GM12878 (cell line): ENCODE data around the gene CBX7. TPM values are rescaled to one million over a fixed set of nuclear protein-coding genes. Genes with fewer than 3 reads are reported as not detected.

Experiments used
- ATAC-seq: fragments of 200-7000 bp; cut with Tn5 transposase; 3 replicates; pipeline ENCODE4 v1.9.1; 2020; ENCODE audit warnings: mild to moderate bottlenecking, moderate library complexity
- BruUV-seq: library from RNA; stranded (reverse); fragments of 400-500 nt; replicated peaks from 2 replicates; lab custom pipeline; 2021; lab: Mats Ljungman, UMichigan
- CTCF ChIA-PET: fragments of 300-600 bp; sonication (Branson Sonifier 250); formaldehyde crosslinking; extraction: SDS; loops from one replicate; lab custom pipeline; 2021; ENCODE audit warnings: inconsistent platforms; lab: Yijun Ruan, JAX
- POLR2A ChIA-PET: fragments of 350-600 bp; formaldehyde crosslinking; extraction: SDS; loops from one replicate; lab custom pipeline; 2021; ENCODE audit warnings: inconsistent platforms; lab: Charles Lee
- RAD21 ChIA-PET: fragments of 300-600 bp; sonication (Branson Sonifier 250); formaldehyde crosslinking; loops from one replicate; lab custom pipeline; 2023; ENCODE audit warnings: antibody characterized with exemption; ENCODE audit not compliant: unreplicated experiment; lab: Charles Lee
- SMC1A ChIA-PET: fragments of 300-600 bp; sonication (Branson Sonifier 250); formaldehyde crosslinking; loops from one replicate; lab custom pipeline; 2023; ENCODE audit not compliant: unreplicated experiment, uncharacterized antibody; lab: Charles Lee
- DNase-seq: peaks from one replicate; pipeline ENCODE4 v3.0.0-alpha.2; 2011; ENCODE audit warnings: low read depth, low spot score
- FAIRE-seq: peaks from 3 replicates; lab custom pipeline; 2011; peaks lifted over from hg19 to GRCh38; lab: Jason Lieb, UNC
- H2AFZ ChIP-seq: 2 replicates; pipeline ENCODE4 v1.6.0; 2011; ENCODE audit warnings: low read depth, low read length, control low read depth; ENCODE audit not compliant: control insufficient read depth
- H3K27ac ChIP-seq: 2 replicates; pipeline ENCODE4 v1.5.1; 2011; ENCODE audit warnings: control low read depth; ENCODE audit not compliant: control insufficient read depth, insufficient read depth
- H3K27me3 ChIP-seq, 2 experiments: replicated peaks in 1 of 2; 2 replicates each; pipeline versions ENCODE4 v1.6.0 to v1.6.1; 2011; ENCODE audit warnings: low read length in 1 of 2; ENCODE audit not compliant: control insufficient read depth in 2 of 2, insufficient read depth in 2 of 2
- H3K36me3 ChIP-seq, 2 experiments: 2 replicates each; pipeline ENCODE4 v1.5.1; 2011; ENCODE audit warnings: low read length in 1 of 2; ENCODE audit not compliant: control insufficient read depth in 2 of 2, insufficient read depth in 2 of 2
- H3K4me1 ChIP-seq: 2 replicates; pipeline ENCODE4 v1.6.1; 2011; ENCODE audit warnings: mild to moderate bottlenecking, low read length, moderate library complexity, mixed read lengths; ENCODE audit not compliant: control insufficient read depth, insufficient read depth
- H3K4me2 ChIP-seq: 2 replicates; pipeline ENCODE4 v1.6.0; 2011; ENCODE audit warnings: control low read depth; ENCODE audit not compliant: control insufficient read depth, insufficient read depth
- H3K4me3 ChIP-seq: fragments of 200-600 bp; sonication (generic); 2 replicates; pipeline ENCODE4 v1.5.1; 2016
- H3K79me2 ChIP-seq: 2 replicates; pipeline ENCODE4 v1.6.0; 2011; ENCODE audit warnings: low read length; ENCODE audit not compliant: control insufficient read depth, insufficient read depth
- H3K9ac ChIP-seq: 2 replicates; pipeline ENCODE4 v1.8.0; 2011; ENCODE audit warnings: low read length, control low read depth, mixed read lengths; ENCODE audit not compliant: control insufficient read depth, insufficient read depth
- H3K9me3 ChIP-seq: replicated peaks from 3 replicates; pipeline ENCODE4 v1.5.1; 2011; ENCODE audit warnings: mild to moderate bottlenecking, low read length; ENCODE audit not compliant: control insufficient read depth, insufficient read depth
- H4K20me1 ChIP-seq: 2 replicates; pipeline ENCODE4 v1.6.0; 2011; ENCODE audit not compliant: control insufficient read depth, insufficient read depth
- CBX5 ChIP-seq: sonication (generic); IDR thresholded peaks from 2 replicates; pipeline ENCODE4 v1.6.1; 2016; ENCODE audit warnings: low read depth, moderate library complexity, mild to moderate bottlenecking, inconsistent platforms
- CREM ChIP-seq: IDR thresholded peaks from 2 replicates; pipeline ENCODE4 v1.6.1; 2014; ENCODE audit warnings: antibody characterized with exemption, low read depth
- MTA3 ChIP-seq: IDR thresholded peaks from 2 replicates; pipeline ENCODE4 v1.6.1; 2012; ENCODE audit warnings: low read length, inconsistent platforms, borderline replicate concordance
- POLR2AphosphoS2 ChIP-seq: IDR thresholded peaks from 2 replicates; pipeline ENCODE4 v1.6.1; 2011; ENCODE audit warnings: low read depth, mild to moderate bottlenecking, low read length, improper control_type of control experiment, moderate library complexity
- SKIL ChIP-seq: fragments of 450-650 bp; IDR thresholded peaks from 2 replicates; pipeline ENCODE4 v1.6.1; 2017; ENCODE audit warnings: mild to moderate bottlenecking, low read depth, inconsistent platforms; ENCODE audit not compliant: poor library complexity, severe bottlenecking
- SMARCA5 ChIP-seq: fragments of 450-650 bp; IDR thresholded peaks from 2 replicates; pipeline ENCODE4 v1.6.1; 2017; ENCODE audit warnings: mild to moderate bottlenecking
- SREBF1 ChIP-seq: IDR thresholded peaks from 2 replicates; pipeline ENCODE4 v1.6.1; 2012; ENCODE audit warnings: mild to moderate bottlenecking, low read length
- TCF12 ChIP-seq: IDR thresholded peaks from 2 replicates; pipeline ENCODE4 v1.6.1; 2011; ENCODE audit warnings: low read depth, mild to moderate bottlenecking, low read length
- WGBS: methylation state at CpG from one replicate; pipeline ENCODE4 v1.1.6; 2016; ENCODE audit warnings: low lambda C conversion rate; ENCODE audit not compliant: insufficient replicate concordance, insufficient coverage; ENCODE audit errors: missing lambda C conversion rate; 5-methylcytosine and 5-hydroxymethylcytosine counted together
- in situ Hi-C: fragments of 300-500 bp; cut with MboI; formaldehyde crosslinking; loops from 9 replicates; pipeline ENCODE4 v1.14.3; 2018; ENCODE audit warnings: mixed read lengths
- intact Hi-C: fragments of 100-400 bp; cut with micrococcal nuclease; formaldehyde crosslinking; loops from one replicate; pipeline ENCODE4 v1.14.2; 2022; ENCODE audit not compliant: unreplicated experiment
- polyA plus RNA-seq, 11 experiments: library from polyadenylated mRNA; depleted of rRNA in 4 of 11; unstranded in 6 of 11; stranded (reverse) in 5 of 11; fragments of >200 nt; fragmentation: Nextera tagmentation in 4 of 11; fragmentation: Illumina TruSeq in 1 of 11; extraction: Ambion mirVana in 4 of 11; extraction: Trizol in 1 of 11; gene quantifications; 1 replicate in 1 of 11; 2 replicates in 10 of 11; pipeline versions ENCODE4 v1.2.1 to v1.2.3, GENCODE V29; 2011 to 2016; ENCODE audit warnings: inconsistent platforms in 2 of 11, missing spikeins in 2 of 11, low read depth in 1 of 11
- total RNA-seq, 4 experiments: library from RNA; depleted of rRNA in 3 of 4; stranded (reverse); fragments of >200 nt in 3 of 4; fragmentation: Illumina TruSeq in 1 of 4; extraction: Trizol in 1 of 4; gene quantifications; 2 replicates each; pipeline versions ENCODE4 v1.2.1 to v1.2.3, GENCODE V29; 2013 to 2021

Gene CBX7
- total and polyA plus RNA-seq, 10 of the 15 experiments (the other 5 are each of a cell fraction or from before 2014, with no cell fraction given): 0.18 to 17.2 (median 5.6) TPM

DNA sequence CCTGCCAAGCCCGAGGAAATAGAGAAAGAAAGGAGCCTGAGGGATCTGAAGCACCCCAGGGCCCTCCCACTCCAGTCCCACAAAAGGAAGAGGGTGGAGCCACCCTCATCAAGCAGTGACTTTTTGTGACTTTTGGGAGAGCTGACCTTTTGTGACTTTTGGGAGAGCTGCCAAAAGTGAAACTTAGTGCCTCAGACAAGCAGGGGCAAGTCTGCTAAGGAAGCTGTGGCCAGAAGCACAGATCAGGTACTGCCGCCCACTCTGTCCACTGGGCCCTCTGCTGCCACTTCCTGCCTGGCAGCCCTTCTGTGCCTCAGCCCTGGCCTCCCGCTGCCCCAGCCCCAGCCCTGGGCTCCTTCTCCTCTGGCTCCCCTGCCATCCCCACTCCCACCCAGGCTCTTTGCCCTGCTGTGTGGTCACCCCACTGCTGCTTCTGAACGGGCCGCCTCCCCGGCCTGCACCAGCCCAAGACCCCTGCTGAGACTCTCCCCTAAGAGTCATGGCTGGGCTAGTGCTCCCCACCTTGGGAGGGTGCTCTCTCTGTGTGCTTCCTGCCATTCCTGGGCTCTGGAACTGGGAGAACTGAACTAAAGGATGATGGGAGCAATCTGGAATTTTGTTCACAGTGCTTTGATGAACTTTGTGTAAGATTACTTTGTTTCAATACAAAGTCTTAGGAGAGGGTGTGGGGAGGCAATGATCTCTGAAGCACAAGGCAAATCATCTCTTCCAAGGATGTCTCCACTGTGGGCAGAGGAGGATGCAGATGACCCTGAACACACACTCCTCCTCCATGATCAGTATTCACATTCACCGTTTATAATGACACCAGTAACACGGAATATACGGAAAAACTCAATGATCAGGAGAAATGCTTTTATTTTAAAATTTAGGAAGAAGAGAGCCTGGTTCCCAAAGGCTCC, 55.1 kb downstream of the CBX7 start, which contains the start of gene APOBEC3H (continued):
- TF ChIP-seq POLR2AphosphoS2: no peak
- TF ChIP-seq CBX5: no peak
- no peak for TF ChIP-seq SMARCA5

DNA sequence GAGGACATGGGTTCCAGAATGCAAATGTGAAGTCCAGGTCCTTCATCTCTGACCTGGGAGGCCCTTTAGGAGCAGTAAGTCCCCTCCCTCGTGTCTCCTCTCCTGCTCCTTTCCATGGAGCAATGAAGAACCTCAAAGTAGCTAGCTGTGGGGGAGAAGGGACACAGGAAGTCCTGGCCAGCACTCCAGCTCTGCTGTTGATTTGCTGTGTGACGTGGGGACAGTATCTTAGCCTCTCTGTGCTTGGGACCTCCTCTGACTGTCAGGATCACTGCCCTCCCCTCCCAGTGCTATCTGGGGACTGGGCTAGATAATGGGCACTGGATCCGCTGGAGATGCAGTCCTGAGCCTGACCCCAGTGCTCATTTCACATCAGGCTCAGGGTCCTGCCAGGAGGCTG, 56.5 kb downstream of the CBX7 start:
- CTCF ChIA-PET: interaction anchor here (0.9 to 1.2 kb wide), 2 partner anchors 10 to 31 kb away, joined by 3 read pairs; no protein-coding TSS in a partner anchor
- Histone ChIP-seq H3K9me3 (no peaks in the 10 kb centered on the region), H3K27ac (peak overlapping the region; percentile 24; the same call in 1 of the 2 replicates), H3K9ac (no peak overlapping the region), H3K27me3 (no peaks in the 10 kb centered on the region), H3K4me2 (peak overlapping the region; percentile 39), H3K4me1 (peaks cover 72% of the 10 kb centered on the region), H3K4me3 (no peak overlapping the region)
- intact Hi-C loops: no loop called here
- TF ChIP-seq SKIL (no peak), TCF12 (no peak), MTA3 (no peak), CREM (no peak), SMARCA5 (peak; percentile 75; the same call in 1 of the 2 replicates), SREBF1 (no peak)
- TF ChIP-seq, all 136 proteins: peak for 1
- no peak for FAIRE-seq
- Histone ChIP-seq H4K20me1 (no peaks in the 10 kb centered on the region), H3K79me2 (peaks cover 4% of the 10 kb centered on the region), H2AFZ (no peak overlapping the region), H3K36me3 (no peaks in the 10 kb centered on the region)
- 82% methylated on average over 3 of the region's 3 CpGs for WGBS
- SMC1A ChIA-PET: interaction anchor here (1.1 to 6.6 kb wide), 4 partner anchors 15 to 29 kb away, joined by 3 to 126 read pairs (median 4); no protein-coding TSS in a partner anchor
- BruUV-seq: no TSS peak
- RAD21 ChIA-PET: interaction anchor here (0.6 to 5.1 kb wide), 4 partner anchors 19 to 89 kb away, joined by 3 to 85 read pairs (median 31); partner anchors contain the start of gene CBX7
- DNase-seq: no peak
- POLR2A ChIA-PET: interaction anchor here (0.5 to 6.1 kb wide), 2 partner anchors 15 to 113 kb away, joined by 3 to 44 read pairs; no protein-coding TSS in a partner anchor
- in situ Hi-C loops: no loop called here
- no peak for ATAC-seq
